ENCODE measurements around the gene ZNF692. TPM values are rescaled to one million over a fixed set of nuclear protein-coding genes. Genes with fewer than 3 reads are reported as not detected.

The ZNF692 gene
- polyA plus RNA-seq, 1 experiment: 19.5 TPM

DNA sequence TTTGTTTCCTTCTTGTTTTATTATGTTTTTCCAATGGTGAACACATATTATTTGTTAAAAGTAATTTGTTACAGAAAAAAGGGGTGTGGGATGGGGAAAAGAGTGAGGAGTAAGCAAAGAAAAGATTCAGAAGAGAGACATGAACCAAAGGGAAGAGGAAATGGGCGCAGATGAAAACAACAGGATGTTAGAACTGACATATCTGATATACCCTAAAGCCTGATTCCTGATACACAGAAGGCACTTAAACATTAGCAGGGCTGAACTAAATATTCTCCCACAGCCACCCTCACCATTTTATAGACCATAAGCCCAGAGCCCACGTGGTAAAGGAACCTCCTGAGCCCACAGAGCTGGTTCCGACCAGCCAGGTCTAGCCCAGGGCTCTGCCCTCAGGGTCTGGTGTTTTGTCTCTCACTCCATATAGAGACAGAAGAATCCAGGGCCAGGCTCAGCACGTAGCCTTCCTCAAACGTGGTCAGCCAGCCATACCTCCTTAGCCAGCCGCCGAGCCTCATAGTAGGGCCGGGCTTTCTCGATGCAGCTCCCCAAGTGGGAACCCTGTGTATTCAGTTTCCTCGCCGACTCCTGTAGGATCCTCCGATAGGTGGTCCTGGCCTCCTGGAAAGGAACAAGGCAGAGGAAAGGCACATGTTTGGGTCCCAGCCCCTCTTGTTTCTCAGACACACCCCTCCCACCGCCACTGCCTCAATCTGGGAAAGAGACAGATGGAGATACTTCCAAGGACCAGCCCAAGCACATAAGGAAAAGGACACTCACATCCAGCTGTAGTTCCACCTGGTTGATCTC is 42.6 kb downstream of the ZNF692 start:
- Histone ChIP-seq H3K27me3 (ENCODE audit: control insufficient read depth, insufficient read depth, low read length) (no peaks in the 10 kb centered on the region), H3K4me3 (ENCODE audit: low read depth, low read length) (no peak overlapping the region), H3K36me3 (ENCODE audit: control insufficient read depth, insufficient read depth, low read length) (peaks cover 47% of the 10 kb centered on the region)
- ChIA-PET POLR2A (no interaction called here), CTCF (no interaction called here)
- DNase-seq (ENCODE audit: low read depth): no peak
- TF ChIP-seq, protein P1, sequence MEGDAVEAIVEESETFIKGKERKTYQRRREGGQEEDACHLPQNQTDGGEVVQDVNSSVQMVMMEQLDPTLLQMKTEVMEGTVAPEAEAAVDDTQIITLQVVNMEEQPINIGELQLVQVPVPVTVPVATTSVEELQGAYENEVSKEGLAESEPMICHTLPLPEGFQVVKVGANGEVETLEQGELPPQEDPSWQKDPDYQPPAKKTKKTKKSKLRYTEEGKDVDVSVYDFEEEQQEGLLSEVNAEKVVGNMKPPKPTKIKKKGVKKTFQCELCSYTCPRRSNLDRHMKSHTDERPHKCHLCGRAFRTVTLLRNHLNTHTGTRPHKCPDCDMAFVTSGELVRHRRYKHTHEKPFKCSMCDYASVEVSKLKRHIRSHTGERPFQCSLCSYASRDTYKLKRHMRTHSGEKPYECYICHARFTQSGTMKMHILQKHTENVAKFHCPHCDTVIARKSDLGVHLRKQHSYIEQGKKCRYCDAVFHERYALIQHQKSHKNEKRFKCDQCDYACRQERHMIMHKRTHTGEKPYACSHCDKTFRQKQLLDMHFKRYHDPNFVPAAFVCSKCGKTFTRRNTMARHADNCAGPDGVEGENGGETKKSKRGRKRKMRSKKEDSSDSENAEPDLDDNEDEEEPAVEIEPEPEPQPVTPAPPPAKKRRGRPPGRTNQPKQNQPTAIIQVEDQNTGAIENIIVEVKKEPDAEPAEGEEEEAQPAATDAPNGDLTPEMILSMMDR (IDR thresholded peaks at IDR 0.05; ENCODE audit: insufficient read depth, low read depth, low read length): no peak

DNA sequence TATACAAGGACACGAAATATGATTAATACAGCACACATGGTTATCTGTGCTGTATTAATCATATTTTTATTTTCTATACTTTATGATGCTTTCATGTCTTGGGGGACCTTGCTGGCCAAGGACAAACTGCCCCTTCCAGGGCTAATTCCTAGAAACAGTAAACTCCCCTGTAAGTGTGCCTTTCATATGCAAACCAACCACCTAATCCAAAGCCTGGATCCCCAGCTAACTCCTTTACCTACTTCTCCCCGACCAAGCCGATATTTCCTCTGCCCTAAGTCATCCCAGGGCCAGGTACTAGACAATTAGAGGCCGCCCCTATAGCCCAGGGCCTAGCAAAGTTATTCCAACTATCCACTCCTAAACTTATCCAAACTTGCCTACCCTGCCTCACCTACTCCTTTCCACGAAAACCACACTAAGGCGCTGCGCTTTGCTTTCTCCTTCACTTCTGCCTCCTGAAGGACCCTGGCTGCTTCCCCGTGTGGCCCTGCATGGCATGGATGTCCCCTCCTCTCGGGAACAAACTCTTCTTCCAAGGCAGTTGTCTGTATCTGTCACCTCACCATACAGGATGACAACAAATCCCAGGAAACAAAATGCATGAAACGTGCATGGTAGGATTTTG is 43.4 kb downstream of the ZNF692 start:
- no peaks in the 10 kb centered on the region for H3K27me3 ChIP-seq (ENCODE audit: control insufficient read depth, insufficient read depth, low read length)
- ChIA-PET CTCF (no interaction called here), POLR2A (no interaction called here)
- H3K4me3 ChIP-seq (ENCODE audit: low read depth, low read length): no peak overlapping the region
- DNase-seq (ENCODE audit: low read depth): no peak
- peaks cover 51% of the 10 kb centered on the region for H3K36me3 ChIP-seq (ENCODE audit: control insufficient read depth, insufficient read depth, low read length)
- TF ChIP-seq, protein P1 (IDR thresholded peaks at IDR 0.05; ENCODE audit: insufficient read depth, low read depth, low read length): no peak

DNA sequence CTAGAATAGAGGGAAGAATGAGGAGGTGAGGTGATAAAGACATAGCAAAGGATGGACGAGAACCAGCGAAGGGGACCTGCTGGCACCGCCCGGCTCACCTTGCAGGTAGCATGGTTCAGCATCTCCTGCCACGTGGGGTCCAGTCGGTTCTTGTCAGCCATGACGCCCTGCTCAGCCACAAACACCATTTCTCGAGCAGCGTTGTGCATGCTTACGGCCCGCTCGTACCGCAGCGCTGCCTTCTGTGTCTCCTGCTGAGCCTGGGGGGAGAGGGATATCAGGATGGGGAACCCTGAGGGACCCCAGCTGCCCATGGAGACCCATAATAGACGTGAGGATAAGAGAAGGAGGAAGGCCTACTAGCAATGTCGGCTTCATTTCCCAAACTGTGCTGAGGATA is 44.5 kb downstream of the ZNF692 start:
- TF ChIP-seq, protein P1 (IDR thresholded peaks at IDR 0.05; ENCODE audit: insufficient read depth, low read depth, low read length): no peak
- ChIA-PET CTCF (no interaction called here), POLR2A (no interaction called here)

GRCh38 chr1:248813546-248813945 is 45.3 kb downstream of the ZNF692 start:
- ChIA-PET POLR2A (no interaction called here), CTCF (no interaction called here)
- no peaks in the 10 kb centered on the region for H3K27me3 ChIP-seq (ENCODE audit: control insufficient read depth, insufficient read depth, low read length)
- no peak overlapping the region for H3K4me3 ChIP-seq (ENCODE audit: low read depth, low read length)
- peaks cover 45% of the 10 kb centered on the region for H3K36me3 ChIP-seq (ENCODE audit: control insufficient read depth, insufficient read depth, low read length)
- TF ChIP-seq, protein P1 (IDR thresholded peaks at IDR 0.05; ENCODE audit: insufficient read depth, low read depth, low read length): no peak
- no peak for DNase-seq (ENCODE audit: low read depth)

More for the DNA sequence above, 44.5 kb downstream of the ZNF692 start:
- no peak for DNase-seq (ENCODE audit: low read depth)
- H3K4me3 ChIP-seq (ENCODE audit: low read depth, low read length): no peak overlapping the region
- no peaks in the 10 kb centered on the region for H3K27me3 ChIP-seq (ENCODE audit: control insufficient read depth, insufficient read depth, low read length)
- H3K36me3 ChIP-seq (ENCODE audit: control insufficient read depth, insufficient read depth, low read length): peaks cover 47% of the 10 kb centered on the region

DNA sequence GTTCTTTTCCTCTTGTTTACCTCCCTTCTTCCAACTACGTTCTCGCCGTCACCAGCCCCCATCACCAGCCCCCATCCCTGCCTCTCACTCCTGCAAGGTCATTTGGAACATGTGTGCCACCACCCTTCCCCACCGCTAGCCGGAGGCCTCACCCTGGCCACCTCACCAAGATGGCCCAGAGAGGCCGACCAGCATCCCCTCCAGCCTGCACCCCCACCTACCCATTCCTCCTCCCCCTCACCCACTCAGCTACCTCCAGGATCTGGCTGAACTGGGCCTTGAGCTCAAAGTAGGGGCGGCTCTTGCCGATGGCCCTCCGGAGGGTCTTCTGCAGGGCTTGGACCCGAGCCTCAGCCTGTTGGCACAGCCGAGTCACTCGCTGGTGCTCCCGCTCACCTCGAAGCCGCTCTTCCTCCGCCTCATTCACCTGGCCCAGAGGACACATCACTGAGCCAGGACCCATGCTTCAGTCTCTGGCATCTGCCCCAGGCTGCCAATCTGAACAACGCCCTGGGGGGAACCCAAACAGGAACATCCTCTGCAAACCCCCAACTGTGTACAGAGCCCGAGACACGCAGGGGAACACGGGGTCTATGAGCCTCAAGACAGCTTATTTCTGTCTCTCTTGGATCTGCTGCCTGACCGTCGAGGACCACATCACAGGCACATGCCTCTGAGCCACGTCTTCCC is 46.0 kb downstream of the ZNF692 start:
- no peak for DNase-seq (ENCODE audit: low read depth)
- no peak overlapping the region for H3K4me3 ChIP-seq (ENCODE audit: low read depth, low read length)
- ChIA-PET CTCF (interaction anchor here (1.4 kb wide), 1 partner anchor 8 kb away, joined by 3 read pairs; no protein-coding TSS in a partner anchor), POLR2A (no interaction called here)
- no peaks in the 10 kb centered on the region for H3K27me3 ChIP-seq (ENCODE audit: control insufficient read depth, insufficient read depth, low read length)
- TF ChIP-seq, protein P1 (IDR thresholded peaks at IDR 0.05; ENCODE audit: insufficient read depth, low read depth, low read length): no peak
- H3K36me3 ChIP-seq (ENCODE audit: control insufficient read depth, insufficient read depth, low read length): peaks cover 44% of the 10 kb centered on the region

Data from BJ (cell line).